A549 (cell line): ENCODE data around the gene ABLIM1.

Source experiments
- BHLHE40 ChIP-seq: IDR thresholded peaks from 2 replicates; pipeline ENCODE4 v1.6.1; 2012; ENCODE audit warnings: low read depth, low read length, inconsistent platforms
- CHD2 ChIP-seq: fragments of 150-350 bp; IDR thresholded peaks from 2 replicates; pipeline ENCODE4 v1.6.1; 2014; ENCODE audit warnings: low read length; ENCODE audit not compliant: partially characterized antibody
- CTCF ChIP-seq: fragments of >200 bp; sonication (Bioruptor Twin); formaldehyde crosslinking; IDR thresholded peaks from 3 replicates; pipeline ENCODE4 v1.5.1; 2016
- EP300 ChIP-seq, 2 experiments: fragments of >200 bp; sonication (Bioruptor Twin); formaldehyde crosslinking; IDR thresholded peaks; 2 replicates in 1 of 2; 3 replicates in 1 of 2; pipeline ENCODE4 v1.6.1; 2016 to 2017
- JUNB ChIP-seq: fragments of >200 bp; sonication (Bioruptor Twin); formaldehyde crosslinking; IDR thresholded peaks from 2 replicates; pipeline ENCODE4 v1.6.1; 2016
- KDM1A ChIP-seq: fragments of 200-600 bp; sonication (generic); IDR thresholded peaks from 2 replicates; pipeline ENCODE4 v1.6.1; 2016; ENCODE audit warnings: low read depth, mild to moderate bottlenecking
- MAZ ChIP-seq: fragments of 150-350 bp; IDR thresholded peaks from 2 replicates; pipeline ENCODE4 v1.6.1; 2014; ENCODE audit warnings: antibody characterized with exemption, low read depth, low read length, borderline replicate concordance
- MYC ChIP-seq: IDR thresholded peaks from 2 replicates; pipeline ENCODE4 v1.6.1; 2012; ENCODE audit warnings: mild to moderate bottlenecking, inconsistent platforms, low read length, improper control_type of control experiment, borderline replicate concordance
- POLR2A ChIP-seq: IDR thresholded peaks from 2 replicates; pipeline ENCODE4 v1.6.1; 2012; ENCODE audit warnings: mild to moderate bottlenecking, low read length
- USF2 ChIP-seq: fragments of 450-650 bp; IDR thresholded peaks from 2 replicates; pipeline ENCODE4 v1.6.1; 2014; ENCODE audit warnings: antibody characterized with exemption
- ZFP36 ChIP-seq: fragments of 450-650 bp; IDR thresholded peaks from 2 replicates; pipeline ENCODE4 v1.6.1; 2014; ENCODE audit warnings: borderline replicate concordance; ENCODE audit not compliant: partially characterized antibody
- ZSCAN20 ChIP-seq: fragments of 250-450 bp; sonication (Bioruptor Pico); IDR thresholded peaks from 2 replicates; pipeline ENCODE4 v1.8.0; 2022; ENCODE audit warnings: mild to moderate bottlenecking, moderate library complexity
- TF ChIP-seq, protein P1 (sequence below): fragments of 250-450 bp; sonication (Bioruptor Pico); IDR thresholded peaks from 2 replicates; pipeline ENCODE4 v1.5.0; 2021; ENCODE audit warnings: mild to moderate bottlenecking, moderate library complexity, borderline replicate concordance

DNA sequence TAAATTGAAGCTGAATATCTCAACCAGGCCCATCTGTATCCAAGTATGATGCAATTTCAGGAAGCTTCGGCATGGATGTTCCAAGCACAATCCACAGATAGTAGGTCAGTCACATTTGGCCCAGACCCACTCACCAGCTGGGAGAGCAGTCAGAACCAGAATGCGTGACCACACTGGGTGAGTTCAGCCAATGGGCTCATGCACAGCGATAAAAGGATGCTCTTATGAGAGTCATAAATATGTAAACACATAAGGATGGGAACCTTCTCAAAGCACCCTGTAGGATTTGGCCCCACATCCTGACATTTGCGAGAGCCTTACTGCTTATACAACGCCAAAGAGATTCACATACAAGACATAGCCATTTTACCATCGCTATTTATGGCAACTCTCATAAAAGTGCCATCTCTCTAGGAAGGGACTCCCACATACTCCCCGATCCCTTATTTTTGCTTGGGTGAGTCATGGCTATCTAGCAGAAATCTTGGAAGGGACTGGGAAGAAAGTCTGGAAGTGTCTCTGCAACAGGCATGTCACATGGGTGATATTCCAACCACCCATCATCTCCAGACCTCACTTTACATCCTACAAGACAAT is 256.8 kb downstream of the ABLIM1 start:
- TF ChIP-seq JUNB = no peak
- no peak for TF ChIP-seq MAZ
- no peak for TF ChIP-seq ZSCAN20 (CRISPR knock-in tag)
- no peak for TF ChIP-seq CTCF
- TF ChIP-seq USF2 = no peak
- TF ChIP-seq KDM1A = no peak
- TF ChIP-seq EP300 (IDR thresholded peaks at IDR 0.05) = no peak
- no peak for TF ChIP-seq BHLHE40
- TF ChIP-seq ZFP36 = no peak
- TF ChIP-seq POLR2A = no peak
- TF ChIP-seq, protein P1, sequence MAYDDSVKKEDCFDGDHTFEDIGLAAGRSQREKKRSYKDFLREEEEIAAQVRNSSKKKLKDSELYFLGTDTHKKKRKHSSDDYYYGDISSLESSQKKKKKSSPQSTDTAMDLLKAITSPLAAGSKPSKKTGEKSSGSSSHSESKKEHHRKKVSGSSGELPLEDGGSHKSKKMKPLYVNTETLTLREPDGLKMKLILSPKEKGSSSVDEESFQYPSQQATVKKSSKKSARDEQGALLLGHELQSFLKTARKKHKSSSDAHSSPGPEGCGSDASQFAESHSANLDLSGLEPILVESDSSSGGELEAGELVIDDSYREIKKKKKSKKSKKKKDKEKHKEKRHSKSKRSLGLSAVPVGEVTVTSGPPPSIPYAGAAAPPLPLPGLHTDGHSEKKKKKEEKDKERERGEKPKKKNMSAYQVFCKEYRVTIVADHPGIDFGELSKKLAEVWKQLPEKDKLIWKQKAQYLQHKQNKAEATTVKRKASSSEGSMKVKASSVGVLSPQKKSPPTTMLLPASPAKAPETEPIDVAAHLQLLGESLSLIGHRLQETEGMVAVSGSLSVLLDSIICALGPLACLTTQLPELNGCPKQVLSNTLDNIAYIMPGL (CRISPR knock-in tag) = no peak
- no peak for TF ChIP-seq MYC
- TF ChIP-seq CHD2 = no peak
